ENCODE results near the gene ELOVL5.

- no peak for TF ChIP-seq EZH2 (optimal IDR thresholded peaks at IDR 0.05; ENCODE audit: low read depth, low read length)
- no peak for TF ChIP-seq CTCF (IDR thresholded peaks at IDR 0.05; ENCODE audit: low read length)
- TF ChIP-seq EZH2phosphoT487 (IDR thresholded peaks at IDR 0.05; ENCODE audit: low read length), result no peak
Observed at GRCh38 chr6:53378208-53378607, 29.5 kb upstream of the ELOVL5 start.

Data from MM.1S (cell line).